GM18873 (cell line): ENCODE data around the gene GNA12.
A peak's percentile ranks its signal among the peaks of the same experiment; 100 is the strongest.

Experiments
- ATAC-seq: cut with Tn5 transposase; IDR thresholded peaks from one replicate; pipeline ENCODE4 v1.9.1; 2021; ENCODE audit warnings: mild to moderate bottlenecking, moderate library complexity, moderate number of reproducible peaks; ENCODE audit not compliant: unreplicated experiment, low FRiP score

GNA12 gene

DNA sequence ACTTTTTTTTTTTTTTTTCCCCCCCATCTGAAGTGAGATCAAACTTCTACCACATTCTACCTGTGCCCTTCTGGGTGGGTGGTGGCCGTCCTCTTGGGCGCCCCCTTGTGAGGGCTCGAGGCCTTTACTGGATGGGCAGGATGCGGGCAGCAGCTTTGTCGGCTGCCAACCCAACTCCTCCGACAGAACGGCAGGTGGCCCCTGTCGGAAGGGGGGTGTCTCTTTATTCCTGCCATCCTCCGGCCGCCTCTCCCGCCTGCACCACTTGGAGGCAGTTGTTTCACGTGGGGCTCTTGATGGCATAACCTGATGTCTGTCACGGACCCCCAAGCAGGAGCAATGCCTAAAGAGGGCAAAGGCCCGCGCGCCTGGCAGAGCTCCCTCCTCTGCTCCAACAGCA lies 125.1 kb downstream of the GNA12 start:
- ATAC-seq, result no peak

DNA sequence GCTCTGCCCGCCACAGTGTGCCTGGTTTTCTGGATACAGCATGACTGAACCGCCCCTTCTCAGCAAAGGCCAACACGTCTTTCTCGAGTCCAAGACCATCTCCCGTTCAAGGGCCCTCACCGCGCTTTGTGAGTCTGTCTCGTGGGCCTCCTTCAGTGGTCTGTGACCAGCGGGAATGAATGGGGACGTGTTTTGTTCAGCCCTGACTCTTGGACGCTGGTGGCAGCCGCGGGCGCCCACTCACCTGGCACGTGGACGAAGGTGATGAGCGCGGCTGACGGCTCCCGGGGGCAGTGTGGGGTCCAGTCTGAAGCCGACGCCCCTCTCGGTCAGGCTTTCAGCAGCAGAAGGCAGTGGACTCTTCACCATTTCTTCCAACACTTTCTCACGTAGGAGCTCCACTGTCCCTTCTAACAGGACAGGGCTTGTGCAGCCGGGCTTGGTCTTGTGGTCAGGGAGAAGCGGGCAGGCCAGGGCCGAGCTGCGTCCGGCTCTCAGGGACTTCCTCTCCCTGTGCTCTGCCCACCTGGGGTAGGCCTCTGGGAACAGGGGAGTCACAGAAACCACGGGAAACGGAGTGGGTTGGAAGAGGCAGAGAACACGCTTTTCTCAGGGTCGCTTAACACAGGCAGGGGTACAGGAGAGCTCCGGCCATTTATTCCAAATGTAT lies 125.7 kb downstream of the GNA12 start:
- no peak for ATAC-seq

DNA sequence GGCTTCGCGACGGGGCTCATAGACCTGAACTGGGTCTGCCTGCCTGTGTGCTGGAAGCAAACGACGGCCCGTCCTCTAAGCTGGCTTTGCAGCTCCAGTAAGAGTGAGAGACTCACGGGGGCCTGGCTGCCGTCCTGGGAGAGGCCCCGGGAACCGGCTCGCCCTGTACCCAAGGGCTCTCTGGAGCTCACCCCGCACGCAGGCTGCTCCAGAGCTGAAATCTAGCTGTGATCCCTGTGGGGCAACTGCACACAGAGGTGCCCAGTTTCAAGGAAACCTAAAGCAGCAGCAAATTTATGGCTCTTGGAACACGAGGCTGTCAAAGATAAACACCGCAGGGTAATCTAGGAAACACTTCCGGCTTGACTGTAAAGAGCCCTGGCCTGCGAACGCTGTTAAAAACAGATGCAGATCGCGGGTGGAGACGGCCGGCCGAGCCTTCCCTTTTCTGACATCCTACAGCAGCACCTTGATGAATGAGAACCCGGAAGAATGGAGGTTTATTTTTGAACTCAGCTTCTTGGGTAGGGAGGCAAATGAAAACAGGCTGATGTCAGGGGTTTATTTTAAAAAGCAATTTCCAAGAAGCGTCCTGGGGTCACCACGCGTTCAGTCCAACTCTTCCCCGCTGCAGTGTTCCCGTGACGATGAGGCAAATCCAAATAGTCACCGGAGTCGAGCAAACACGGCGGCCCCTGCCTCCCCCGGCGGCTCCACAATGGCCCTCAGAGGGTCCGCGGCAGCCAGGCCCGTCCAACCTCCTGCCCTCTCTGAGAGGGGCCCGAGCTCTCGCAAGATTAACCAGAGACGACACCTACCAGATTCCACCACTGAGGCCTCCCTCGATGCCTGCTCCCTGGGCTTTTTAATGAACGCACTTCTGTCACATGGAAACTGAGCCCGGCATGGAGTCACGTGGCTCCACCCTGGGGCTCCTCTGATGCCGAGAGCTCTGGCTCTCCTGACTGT lies 126.5 kb downstream of the GNA12 start:
- ATAC-seq, result no peak

DNA sequence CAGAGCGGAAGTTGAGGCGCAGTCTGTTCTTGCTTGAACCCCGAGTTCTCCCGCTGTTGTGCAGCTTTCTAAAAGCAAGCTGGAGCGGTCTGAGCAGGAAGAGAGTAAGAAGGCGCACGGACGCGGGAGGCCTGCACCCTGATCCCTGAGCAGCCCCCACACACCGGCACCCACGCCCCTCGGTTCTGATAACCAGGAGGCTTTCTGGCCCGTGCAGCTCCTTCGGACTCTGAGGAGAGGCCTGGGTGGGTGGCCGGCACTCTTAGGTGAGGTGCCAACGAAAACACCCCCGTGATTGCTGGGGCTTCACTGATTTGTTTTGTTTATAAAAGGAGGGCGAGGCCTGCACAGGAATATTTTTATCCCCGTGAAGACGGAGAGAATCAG lies 127.2 kb downstream of the GNA12 start:
- ATAC-seq, result no peak

DNA sequence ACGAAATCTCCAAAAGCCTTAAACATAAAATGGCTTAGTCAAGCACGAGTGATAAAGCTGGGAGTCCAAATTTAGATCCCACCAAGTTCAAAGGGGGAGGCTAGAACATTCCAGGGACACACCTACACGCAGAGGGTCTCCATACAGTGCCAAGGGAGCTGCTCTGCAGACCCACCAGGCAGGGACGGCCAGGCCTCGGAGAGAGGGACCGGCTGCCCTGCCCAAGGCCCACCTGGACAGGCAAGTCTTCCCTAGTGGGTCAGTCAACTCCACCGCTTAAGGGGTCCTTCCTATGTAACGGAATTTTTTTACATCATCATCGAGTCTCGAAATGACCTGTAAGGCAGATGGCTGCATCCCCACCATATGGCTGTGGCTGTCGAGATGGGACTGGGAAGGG lies 127.6 kb downstream of the GNA12 start:
- ATAC-seq, result no peak

DNA sequence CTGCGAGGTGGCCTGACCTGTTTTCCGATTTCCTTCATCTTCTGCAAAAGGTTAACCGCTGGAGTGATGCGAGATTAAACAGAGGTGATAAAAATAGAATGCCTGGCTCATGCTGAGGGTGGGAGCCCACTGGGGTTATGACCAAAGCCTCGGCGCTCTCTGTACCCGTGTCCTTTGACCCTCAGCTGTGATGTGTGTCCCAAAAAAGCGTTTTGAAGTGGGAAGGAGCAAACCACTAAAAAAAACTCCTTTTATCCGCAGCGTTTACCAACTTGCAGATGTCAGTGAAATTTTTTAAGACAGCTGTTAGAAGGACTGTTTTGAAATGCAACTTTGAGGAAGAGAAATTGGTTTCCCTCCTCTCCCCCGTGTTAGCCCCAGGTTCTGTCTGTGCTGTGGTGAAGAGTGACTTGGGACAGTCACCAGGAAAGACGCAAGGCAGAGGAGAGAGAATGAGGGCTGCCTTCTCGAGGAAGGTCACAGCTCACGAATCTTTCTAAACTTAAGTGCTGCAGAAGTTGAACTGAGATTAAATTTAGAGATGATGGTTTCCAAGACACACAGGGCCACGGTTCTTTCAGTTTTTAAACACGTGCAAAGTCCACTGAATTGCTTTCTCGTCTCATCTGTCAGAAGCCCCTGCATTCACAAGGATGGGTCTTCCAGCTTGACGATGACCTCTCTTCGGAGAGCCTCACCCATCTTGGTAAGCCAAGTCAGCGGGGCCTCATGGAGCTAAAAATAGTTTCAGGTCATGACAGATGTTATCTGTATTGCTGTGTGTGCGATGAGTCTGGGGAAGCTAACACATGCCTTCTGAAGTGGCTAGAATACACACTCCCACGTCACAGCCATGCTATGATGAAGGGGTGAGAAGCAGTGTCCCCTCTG lies 128.5 kb downstream of the GNA12 start:
- ATAC-seq, result no peak

DNA sequence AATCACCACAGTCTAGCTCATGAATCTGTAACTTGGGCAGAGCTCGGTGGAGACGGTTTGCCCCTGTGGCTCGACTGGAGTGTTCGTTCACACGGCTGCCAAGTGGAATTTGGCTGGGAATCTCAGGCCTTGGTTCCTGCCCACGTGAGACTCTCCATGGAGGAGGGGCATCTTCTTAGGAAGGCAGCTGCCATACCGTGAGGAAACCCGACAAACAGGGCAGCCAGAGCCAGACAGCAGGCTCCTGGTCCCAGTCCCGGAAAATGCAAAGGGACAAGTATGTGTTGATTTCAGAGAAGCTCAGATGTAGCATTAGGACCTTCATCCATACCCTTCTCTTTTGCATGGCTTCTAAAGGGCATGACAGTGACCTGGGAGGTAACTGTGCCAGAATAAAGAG lies 129.5 kb downstream of the GNA12 start:
- no peak for ATAC-seq

DNA sequence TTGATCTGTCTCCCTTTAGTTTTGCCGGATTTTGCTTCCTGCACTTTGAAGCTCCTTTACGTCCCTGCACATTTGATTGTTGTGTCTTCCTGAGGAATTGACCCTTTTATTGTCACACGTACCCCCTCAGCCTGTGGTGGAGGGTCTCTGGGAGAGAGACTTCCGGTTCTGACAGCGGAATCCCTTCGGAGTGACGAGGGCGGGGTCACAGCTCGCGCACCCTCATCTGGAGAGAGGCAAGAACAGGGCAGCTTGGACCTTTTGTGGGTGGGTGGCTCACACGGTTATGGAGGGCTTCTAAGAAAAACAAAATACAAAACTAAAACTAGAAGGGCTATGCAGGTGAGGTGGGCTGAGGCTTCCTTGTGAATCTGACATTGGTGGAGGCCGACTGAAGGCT lies 130.1 kb downstream of the GNA12 start:
- no peak for ATAC-seq

DNA sequence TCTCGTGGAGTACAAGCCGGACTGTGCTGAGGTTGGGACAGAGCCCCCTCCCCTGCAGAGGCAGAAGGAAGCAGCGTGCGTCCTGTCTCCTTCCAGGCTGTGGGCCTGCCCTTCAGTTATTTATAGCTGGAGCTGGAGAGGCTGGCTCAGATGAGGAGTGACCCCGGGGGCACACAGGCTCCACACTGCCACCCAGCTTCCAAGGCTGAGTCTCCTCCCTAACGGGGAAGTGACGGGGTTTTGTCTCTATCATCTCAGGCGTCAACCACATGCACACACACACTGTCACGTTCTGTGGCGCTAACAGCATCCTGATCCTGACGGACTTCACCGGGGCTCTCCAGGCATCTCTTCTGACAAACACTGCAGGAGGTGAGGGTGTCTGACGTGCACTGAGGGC lies 130.7 kb downstream of the GNA12 start:
- no peak for ATAC-seq

DNA sequence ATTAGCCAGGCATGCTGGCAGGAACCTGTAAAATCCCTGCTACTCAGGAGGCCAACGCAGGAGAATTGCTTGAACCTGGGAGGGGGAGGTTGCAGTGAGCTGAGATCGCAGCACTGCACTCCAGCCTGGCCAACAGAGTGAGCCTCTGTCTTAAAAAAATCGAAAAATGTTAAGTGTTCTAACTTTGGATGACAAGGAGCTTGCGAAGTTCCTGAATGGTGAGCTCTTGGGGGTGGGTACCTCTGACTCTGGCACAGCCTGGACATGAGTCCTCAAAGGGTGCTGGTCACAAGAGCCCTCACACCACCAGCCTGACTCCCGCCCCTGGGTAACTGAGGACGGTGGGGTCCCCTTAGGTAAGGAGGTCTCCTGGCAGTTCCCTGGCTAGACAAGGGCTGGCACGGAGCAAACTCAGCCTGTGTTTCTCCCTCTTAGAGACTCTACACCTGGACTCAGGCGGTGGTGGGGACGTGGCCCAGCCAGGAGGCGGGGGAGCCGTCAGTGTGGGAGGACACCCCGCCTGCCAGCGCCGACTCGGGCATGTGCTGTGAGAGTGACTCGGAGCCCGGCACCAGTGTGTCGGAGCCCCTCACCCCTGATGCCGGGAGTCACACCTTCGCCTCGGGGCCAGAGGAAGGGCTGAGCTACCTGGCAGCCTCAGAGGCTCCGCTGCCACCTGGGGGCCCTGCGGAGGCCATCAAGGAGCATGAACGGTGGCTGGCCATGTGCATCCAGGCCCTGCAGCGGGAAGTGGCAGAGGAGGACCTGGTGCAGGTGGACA lies 132.0 kb downstream of the GNA12 start:
- no peak for ATAC-seq

DNA sequence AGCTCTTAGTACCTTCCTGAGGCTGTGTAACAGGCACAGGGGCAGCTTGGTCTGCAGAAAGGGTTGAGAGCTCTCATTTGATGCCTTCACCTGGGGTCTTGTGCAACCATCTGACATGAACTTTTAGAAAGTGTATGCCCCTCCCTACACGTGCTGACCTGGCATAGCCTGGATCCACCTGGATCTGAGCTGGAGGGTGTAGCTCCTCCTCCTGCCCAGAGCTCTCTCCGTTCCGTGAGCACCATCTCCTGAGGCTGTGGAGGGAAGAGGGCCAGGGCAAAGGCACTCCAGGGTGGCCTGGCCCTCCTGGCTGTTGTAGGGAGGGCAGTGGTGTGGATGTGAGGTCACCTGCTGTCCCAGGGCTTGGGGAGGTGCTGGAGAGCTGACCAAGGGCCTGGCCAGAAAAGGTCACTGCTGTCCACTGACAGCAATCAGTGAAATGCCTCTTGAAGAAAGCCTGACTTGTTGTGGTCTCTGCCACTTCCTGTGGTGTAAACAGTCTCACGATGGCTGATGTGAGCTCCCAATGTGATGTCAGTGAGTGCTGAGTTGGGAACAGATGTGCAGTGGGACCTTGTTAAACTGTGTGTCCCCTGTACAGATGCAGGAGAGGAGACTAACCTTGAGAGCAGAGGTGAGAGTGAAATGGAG lies 133.1 kb downstream of the GNA12 start:
- ATAC-seq, result peak; percentile 40

DNA sequence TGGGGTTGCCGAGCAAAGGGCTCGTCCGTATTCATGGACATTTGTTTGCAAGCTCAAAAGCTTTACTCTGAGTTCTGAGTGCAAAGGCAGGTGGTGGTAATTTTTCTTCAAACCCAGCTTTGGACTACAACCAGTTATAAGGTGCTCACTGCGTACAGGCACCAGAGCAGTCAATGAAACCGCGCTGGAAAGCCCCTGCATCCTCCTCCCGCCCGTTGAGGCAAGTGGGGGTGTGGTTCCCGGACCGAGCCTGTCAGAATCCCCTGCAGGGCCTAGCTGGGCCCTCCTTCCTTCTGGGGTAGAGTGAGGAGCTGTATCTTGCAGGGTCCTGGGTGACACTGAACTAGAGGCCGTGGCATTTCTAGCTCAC lies 133.8 kb downstream of the GNA12 start:
- ATAC-seq, result peak; percentile 50

DNA sequence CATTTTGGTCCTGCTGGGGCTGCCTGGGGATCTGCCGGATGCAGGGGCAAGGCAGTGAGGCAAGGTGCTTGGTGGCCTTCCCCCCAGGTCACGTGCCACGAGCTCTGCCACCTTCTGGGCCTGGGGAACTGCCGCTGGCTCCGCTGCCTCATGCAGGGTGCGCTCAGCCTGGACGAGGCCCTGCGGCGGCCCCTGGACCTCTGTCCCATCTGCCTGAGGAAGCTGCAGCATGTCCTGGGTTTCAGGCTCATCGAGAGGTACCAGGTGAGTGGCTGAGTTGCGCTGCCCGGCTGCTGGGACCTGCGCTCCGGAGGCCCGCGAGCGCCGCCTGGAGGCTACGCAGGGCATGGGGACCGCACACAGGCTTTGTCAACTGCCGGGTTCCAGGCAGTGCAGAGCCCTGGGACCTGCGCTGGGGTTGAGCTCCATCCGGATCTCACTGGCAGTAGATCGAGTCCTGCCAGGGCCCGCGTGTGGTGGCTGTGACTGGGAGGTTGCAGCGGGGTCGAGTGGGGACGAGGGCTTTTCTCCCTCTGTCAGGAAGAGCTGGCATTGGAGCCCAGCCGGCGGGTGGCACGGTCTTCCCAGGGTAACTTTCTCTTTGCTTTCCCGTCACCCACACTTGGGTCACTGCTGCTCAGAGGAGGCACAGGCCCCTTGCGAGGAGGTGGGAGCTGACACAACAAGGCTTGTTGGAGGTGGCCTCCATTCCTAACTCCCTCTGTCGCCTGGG lies 134.4 kb downstream of the GNA12 start:
- ATAC-seq, result peak; percentile 60

DNA sequence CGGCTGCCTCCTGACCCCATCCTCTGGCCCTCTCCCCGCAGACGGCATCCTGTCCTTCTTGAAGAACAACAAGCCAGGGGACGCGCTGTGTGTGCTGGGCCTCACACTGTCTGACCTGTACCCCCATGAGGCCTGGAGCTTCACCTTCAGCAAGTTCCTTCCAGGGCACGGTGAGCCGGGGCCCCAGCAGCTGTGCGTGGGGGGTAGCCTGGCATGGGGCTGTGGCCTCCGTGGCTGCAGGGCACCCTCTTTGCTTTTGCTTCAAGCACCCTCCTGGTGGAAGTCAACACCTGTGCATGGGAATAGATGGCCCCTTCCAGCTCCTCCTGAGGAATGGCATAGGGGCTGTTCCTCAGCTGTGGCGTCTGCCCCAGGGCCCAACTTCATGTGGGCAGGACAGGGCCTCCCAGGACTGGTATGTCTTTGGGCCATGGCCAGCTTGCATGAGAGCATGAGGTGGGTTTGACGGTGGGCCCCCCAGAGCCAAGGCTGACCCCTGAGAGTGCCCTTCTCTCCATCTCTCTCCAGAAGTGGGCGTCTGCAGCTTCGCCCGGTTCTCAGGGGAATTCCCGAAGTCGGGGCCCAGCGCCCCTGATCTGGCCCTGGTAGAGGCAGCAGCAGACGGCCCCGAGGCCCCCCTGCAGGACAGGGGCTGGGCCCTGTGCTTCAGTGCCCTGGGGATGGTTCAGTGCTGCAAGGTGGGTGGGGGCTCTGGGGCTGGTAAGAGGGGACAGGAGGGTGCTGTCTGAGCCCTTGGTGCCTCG lies 135.4 kb downstream of the GNA12 start:
- ATAC-seq, result no peak

DNA sequence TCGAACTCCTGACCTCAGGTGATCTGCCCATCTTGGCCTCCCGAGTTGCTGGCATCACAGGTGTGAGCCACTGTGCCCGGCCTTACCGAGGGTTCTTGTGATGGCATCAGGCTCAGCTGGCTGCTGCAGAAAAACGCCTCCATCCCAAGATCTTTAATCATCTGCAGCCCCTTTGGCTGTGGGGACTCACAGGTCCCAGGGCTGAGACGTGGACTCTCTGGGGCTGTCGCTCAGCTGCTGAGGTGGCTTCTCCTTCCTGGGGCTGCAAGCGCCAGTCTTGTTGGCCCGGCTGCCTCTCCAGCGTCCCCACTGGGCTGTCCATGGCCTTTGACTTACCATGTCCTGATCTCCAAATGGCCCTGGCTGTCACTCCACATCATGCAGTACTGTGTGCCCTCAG lies 136.1 kb downstream of the GNA12 start:
- ATAC-seq, result no peak

DNA sequence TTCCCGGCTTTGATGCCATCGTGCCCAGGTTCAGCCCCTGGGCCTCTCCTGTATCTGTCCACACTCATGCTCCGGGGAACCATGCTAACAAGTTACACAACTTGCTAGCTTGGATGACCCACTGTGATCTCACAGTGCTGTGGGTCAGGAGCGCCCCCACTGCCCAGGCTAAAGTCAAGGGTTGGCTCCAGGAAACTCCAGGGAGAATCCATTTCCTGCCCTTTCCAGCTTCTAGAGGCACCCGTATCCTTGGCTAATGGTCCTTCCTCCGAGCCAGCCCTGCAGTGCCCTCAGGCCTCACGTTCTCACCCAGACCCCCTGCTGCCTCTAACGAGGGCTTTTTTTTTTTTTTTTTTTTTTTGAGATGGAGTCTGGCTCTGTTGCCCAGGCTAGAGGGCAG lies 136.6 kb downstream of the GNA12 start:
- no peak for ATAC-seq

DNA sequence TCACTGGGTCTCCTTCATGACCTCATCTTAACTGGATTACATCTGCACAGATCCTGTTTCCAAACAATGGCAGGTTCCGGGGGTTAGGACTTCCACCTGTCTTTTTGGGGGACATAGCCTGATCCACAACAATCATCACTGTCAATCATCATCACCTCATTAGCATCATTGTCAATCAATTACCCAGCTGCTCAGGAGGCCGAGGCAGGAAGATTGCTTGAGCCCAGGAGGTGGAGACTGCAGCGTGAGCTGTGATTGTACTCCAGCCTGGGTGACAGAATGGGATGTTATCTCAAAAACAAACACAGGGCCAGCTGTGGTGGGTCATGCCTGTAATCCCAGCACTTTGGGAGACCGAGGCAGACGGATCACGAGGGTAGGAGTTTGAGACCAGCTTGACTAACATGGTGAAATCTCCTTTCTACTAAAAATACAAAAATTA lies 137.4 kb downstream of the GNA12 start:
- no peak for ATAC-seq

DNA sequence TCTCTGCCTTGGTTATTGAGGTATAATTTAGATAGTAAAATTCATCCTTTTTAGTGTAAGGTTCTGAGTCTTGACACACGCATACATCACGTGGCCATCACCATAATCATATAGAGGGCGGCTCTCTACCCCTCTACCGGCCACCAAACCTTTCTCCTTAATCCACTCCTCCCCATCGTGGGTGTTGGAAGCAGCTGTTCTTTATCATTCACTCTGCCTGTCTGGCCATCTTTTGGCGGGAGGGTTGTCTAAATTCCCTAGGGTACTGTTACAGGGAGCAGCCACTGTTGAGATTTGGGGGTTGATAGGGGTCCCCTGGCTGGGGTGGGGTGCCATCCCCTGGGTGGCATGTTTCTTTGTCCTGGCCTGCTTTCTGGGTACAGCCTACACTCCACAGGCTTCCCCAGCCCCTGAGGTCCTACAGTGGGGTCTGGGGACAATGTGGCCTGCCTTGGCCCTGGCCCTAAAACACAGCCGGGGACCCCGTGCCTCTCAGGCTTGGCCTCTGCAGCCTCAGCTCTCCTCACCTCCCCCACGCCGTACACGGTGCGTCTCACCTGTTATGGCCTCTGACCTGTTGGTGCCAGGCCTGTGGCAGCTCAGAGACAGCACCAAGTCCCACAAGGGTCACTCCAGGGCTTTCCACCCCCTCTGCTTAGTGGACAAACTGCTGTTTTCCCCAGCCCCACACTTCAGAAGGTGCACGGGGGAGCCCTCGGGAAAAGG lies 138.6 kb downstream of the GNA12 start:
- ATAC-seq, result no peak
